ENCODE measurements around the gene ANKFY1.
"Not testable (repeated sequence)": the region's sequence is repeated elsewhere in the genome, so short reads cannot be mapped to it uniquely, and the experiment has no call there.

Gene ANKFY1

DNA sequence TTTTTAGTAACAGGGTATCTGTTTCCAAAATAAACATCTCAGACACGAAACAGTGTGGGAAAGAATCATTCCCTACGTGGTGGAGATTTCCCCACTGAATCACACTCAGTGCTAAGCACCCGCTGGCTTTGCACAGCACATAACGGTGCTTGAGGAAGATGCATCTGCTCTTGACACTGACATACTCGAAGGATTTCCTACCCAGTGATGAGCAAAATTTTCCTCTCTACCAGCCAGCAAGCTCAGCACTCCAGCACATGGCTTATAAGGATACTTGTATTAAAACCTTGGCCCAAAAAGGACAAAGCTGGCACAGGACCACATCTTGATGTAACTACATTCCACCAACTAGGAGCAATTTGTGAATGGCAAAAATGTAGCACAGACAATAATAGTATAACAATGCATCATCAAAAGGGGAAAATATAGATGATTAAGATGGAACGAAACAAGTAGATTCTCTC is 59.0 kb downstream of the ANKFY1 start:
- peak; percentile 22 for DNase-seq (ENCODE audit: extremely low read depth, low read depth)
- no peak overlapping the region for H3K4me3 ChIP-seq (replicated peaks; ENCODE audit: low read depth, low read length)
- TF ChIP-seq, protein P1, sequence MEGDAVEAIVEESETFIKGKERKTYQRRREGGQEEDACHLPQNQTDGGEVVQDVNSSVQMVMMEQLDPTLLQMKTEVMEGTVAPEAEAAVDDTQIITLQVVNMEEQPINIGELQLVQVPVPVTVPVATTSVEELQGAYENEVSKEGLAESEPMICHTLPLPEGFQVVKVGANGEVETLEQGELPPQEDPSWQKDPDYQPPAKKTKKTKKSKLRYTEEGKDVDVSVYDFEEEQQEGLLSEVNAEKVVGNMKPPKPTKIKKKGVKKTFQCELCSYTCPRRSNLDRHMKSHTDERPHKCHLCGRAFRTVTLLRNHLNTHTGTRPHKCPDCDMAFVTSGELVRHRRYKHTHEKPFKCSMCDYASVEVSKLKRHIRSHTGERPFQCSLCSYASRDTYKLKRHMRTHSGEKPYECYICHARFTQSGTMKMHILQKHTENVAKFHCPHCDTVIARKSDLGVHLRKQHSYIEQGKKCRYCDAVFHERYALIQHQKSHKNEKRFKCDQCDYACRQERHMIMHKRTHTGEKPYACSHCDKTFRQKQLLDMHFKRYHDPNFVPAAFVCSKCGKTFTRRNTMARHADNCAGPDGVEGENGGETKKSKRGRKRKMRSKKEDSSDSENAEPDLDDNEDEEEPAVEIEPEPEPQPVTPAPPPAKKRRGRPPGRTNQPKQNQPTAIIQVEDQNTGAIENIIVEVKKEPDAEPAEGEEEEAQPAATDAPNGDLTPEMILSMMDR (IDR thresholded peaks at IDR 0.05; ENCODE audit: low read depth, low read length, missing control alignments) = no peak

DNA sequence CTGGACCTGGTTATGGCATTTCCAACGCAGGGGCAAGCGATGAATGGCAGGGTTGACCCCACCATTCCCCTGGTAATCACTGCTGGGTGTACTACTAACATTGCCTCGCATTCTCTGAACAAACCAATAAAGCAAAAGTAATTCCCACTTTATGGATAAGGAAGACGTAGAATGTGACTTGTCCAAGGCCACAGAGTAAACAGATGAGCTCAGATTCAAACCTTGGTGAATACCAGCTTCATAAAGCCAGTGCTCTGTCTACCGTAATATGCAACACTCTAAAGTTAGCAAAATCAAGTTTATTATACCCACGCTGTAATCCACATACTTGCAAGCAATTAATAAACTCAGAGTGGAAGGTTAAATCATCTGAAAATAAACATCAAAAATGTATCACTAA is 59.6 kb downstream of the ANKFY1 start:
- H3K4me3 ChIP-seq (replicated peaks; ENCODE audit: low read depth, low read length) = no peak overlapping the region
- TF ChIP-seq, protein P1 (IDR thresholded peaks at IDR 0.05; ENCODE audit: low read depth, low read length, missing control alignments) = no peak
- DNase-seq (ENCODE audit: extremely low read depth, low read depth) = no peak

DNA sequence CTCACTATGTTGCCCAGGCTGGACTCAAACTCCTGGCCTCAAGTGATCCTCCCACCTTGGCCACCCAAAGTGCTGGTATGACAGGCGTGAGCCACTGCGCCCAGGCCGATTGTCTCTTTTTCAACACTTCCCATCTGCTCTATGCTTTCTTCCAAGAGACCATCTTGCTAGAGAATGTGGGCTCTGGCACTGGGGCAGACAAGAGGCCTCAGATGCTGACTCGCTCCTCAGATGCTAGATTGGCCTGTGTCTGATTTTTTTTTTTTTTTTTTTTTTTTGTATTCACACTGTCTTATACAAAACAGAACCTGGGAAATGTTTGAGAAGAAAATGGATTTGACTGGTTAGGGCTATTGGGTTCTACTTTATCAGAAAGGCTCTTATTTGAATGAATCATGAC is 62.6 kb downstream of the ANKFY1 start:
- TF ChIP-seq, protein P1 (IDR thresholded peaks at IDR 0.05; ENCODE audit: low read depth, low read length, missing control alignments) = no peak
- no peak overlapping the region for H3K4me3 ChIP-seq (replicated peaks; ENCODE audit: low read depth, low read length)
- no peak for DNase-seq (ENCODE audit: extremely low read depth, low read depth)

DNA sequence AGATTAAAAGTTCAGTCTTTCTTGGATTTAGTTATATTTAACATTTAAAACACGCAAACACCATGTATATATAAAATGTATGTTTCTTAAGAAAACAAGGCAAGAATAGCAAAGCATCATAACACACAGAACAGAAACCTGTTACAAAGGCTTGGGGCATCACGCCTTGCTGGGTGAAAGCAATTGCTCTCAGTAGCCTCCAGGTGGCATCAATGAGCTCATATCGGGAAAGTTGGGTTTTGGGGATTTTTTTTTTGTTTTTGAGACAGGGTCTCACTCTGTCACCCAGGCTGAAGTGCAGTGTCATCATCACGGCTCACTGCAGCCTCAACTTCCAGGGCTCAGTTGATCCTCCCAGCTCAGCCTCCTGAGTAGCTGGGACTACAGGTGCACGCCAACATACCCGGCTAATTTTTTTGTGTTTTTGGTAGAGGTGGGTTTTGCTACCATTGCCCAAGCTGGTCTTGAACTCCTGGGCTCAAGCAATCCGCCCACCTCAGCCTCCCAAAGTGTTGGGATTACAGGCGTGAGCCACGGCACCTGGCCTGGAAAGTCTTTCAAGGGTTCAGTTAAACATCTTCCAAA is 63.9 kb downstream of the ANKFY1 start:
- no peak for DNase-seq (ENCODE audit: extremely low read depth, low read depth)
- no peak overlapping the region for H3K4me3 ChIP-seq (replicated peaks; ENCODE audit: low read depth, low read length)
- TF ChIP-seq, protein P1 (IDR thresholded peaks at IDR 0.05; ENCODE audit: low read depth, low read length, missing control alignments) = peak; percentile 84

DNA sequence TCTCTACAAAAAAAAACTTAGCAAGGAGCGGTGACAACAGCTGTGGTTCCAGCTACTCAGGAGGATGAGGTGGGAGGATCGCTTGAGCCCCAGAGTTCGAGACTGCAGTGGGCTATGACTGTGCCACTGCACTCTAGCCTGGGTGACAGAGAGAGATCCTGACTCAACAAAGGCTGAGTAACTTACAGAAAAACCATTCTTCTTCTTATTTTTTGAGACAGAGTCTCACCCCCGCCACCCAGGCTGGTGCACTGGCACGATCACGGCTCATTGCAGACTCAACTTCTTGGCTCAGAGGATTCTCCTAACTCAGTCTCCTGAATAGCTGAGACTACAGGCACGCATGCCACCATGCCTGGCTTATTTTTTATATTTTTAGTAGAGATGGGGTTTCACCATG is 64.8 kb downstream of the ANKFY1 start:
- TF ChIP-seq, protein P1 (IDR thresholded peaks at IDR 0.05; ENCODE audit: low read depth, low read length, missing control alignments) = no peak
- H3K4me3 ChIP-seq (replicated peaks; ENCODE audit: low read depth, low read length) = no peak overlapping the region
- no peak for DNase-seq (ENCODE audit: extremely low read depth, low read depth)

DNA sequence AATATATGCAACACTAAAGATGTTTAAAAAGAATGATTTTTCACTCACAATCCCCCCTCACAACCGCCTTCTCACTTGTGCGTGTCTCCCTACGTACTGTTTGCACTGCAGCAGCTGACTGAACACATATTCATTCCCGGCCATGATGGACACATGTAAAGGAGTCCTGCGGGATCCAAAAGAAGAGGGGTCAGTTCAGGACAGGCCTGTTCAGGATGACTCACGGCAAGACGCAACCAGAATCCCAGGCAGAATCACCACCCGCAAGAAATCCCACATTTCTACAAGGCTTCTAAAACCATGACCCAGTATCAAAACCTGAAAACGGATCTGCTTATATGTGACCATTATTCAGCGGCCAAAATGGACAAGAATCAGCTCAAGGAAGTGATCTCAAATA is 68.5 kb downstream of the ANKFY1 start:
- TF ChIP-seq, protein P1 (IDR thresholded peaks at IDR 0.05; ENCODE audit: low read depth, low read length, missing control alignments) = no peak
- no peak for DNase-seq (ENCODE audit: extremely low read depth, low read depth)
- no peak overlapping the region for H3K4me3 ChIP-seq (replicated peaks; ENCODE audit: low read depth, low read length)

DNA sequence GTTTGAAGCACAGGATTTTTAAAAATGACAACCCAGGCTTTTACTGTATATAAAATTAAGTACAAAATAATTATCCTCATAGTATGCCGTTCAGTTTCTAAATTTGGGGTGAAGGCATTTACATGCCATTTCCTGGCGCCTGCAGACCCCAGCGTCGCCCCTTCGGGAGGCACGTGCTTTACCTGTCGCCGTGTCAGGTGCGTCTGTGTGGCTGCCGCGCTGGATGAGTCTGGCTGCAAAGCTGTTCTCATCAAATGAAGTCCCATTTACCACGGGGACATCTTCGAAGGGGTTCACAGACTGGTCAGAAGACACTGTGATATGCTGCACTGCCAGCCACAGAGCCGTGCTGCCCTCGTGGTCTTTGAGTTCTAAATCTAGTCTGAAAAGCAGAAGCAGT is 69.0 kb downstream of the ANKFY1 start:
- no peak overlapping the region for H3K4me3 ChIP-seq (replicated peaks; ENCODE audit: low read depth, low read length)
- TF ChIP-seq, protein P1 (IDR thresholded peaks at IDR 0.05; ENCODE audit: low read depth, low read length, missing control alignments) = no peak
- DNase-seq (ENCODE audit: extremely low read depth, low read depth) = no peak

DNA sequence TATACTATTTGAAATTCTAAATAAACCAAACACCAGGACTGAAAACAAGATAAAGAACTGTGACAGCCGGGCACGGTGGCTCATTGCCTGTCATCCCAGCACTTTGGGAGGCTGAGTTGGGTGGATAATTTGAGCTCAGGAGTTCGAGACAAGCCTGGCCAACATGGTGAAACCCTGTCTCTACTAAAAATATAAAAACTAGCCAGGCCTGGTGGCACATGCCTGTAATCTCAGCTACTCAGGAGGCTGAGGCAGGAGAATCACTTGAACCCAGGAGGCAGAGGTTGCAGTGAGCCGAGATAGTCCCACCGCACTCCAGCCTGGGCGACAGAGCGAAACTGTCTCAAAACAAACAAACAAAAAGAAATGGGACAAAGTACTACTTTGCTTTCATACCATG is 73.0 kb downstream of the ANKFY1 start:
- DNase-seq (ENCODE audit: extremely low read depth, low read depth); H3K4me3 ChIP-seq (replicated peaks; ENCODE audit: low read depth, low read length): not testable (repeated sequence)
